Medulla oblongata (tissue), 1 donor: Measurements from ENCODE around the gene CEP20.
"Not testable (repeated sequence)": the region's sequence is repeated elsewhere in the genome, so short reads cannot be mapped to it uniquely, and the experiment has no call there.

Experiments used
- DNase-seq: peaks from one replicate; pipeline ENCODE4 v3.0.0-alpha.2; 2015; ENCODE audit errors: extremely low spot score

The CEP20 gene, protein sequence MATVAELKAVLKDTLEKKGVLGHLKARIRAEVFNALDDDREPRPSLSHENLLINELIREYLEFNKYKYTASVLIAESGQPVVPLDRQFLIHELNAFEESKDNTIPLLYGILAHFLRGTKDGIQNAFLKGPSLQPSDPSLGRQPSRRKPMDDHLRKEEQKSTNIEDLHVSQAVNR

DNA sequence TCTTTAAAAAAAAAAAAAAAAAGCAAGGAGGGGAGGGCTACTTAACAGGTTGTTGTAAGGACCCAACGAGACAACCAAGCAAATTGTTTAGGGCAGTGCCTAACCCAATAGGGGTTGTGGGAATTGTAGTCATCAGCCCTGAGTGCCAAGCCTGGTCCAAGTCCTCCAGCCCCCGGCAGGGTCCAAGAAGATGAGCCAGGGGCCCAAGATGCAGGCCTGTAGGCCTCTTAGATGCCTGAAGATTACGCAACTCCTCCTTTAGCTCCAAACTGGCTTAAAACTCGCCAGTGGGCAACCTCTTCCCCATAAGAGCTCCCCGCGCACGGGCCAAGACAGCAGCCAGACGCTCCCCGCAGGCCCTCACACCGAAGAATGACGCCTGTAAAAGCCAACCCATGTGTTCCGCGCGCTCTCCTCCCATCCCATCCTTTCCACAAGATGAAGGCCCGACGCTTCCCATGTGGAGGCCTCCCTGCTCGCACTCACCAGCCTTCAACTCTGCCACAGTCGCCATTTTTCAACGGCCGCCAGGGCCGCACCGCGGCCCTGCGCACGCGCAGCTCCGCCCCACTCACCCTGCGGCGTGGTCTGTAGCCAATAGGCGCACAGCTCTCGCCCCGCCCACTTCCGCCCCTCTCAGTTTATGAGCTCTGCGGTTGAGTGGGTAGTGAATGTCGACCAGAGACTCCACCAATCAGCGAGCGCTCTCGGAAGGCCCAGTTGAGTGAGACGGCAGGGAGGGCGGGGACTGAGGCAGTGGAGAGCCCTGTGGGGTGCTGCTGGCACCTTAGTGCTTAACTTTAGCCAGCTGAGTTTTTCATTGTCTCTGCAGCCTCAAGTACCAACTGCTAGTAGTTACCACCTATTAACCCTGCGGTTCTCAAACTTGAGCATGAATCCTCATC, at the start of gene CEP20:
Gene CEP20, minus strand, starts transcription at position 532 of the 905 bp plus-strand sequence. Its CDS starts 18 bp downstream, at position 514.
- peak; percentile 99 for DNase-seq

DNA sequence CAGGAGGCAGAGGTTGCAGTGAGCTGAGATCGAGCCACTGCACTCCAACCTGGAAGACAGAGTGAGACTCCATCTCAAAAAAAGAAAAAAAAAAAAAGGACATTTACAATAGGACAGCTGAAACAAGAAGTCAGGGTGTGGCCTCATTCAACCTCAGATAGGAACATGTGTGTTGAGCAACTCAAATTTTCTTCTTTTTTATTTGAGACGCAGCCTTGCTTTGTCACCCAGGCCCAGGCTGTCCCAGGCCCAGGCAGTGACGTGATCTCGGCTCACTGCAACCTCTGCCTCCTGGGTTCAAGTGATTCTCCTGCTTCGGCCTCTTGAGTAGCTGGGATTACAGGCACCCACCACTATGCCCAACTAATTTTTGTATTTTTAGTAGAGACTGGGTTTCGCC, 48.4 kb upstream of the CEP20 start:
- not testable (repeated sequence) for DNase-seq

DNA sequence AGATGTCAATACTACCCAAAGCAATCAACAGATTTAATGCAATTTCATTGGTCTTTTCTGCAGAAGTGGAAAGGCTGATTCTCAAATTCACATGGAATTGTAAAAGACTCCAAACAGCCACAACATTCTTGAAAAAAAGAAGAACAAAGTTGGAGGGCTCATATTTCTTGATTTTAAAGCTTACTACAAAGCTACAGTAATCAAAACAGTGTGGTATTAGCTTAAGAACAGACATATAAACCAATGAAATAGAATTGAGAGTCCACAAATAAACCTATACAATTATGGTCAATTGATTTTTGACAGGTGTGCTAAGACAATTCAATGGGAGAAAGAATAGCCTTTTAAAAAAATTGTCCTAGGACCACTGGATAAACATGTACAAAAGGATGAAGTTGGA, 46.6 kb upstream of the CEP20 start:
- no peak for DNase-seq

DNA sequence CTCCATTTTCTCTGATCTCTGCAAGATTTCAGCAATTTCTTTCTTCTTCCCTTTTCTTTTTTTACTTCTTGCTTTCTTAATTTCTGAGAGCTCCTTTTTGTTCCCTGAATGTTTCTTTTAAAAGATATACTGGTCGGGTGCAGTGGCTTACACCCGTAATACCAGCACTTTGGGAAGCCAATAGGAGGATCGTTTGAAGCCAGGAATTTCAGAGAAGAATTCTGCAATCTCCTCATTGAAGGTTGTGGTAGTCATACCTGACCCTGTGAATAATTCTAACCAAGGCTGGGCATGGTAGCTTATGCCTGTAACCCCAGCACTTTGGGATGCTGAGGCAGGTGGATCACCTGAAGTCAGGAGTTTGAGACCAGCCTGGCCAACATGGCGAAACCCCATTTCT, 45.4 kb upstream of the CEP20 start:
- DNase-seq: no peak

DNA sequence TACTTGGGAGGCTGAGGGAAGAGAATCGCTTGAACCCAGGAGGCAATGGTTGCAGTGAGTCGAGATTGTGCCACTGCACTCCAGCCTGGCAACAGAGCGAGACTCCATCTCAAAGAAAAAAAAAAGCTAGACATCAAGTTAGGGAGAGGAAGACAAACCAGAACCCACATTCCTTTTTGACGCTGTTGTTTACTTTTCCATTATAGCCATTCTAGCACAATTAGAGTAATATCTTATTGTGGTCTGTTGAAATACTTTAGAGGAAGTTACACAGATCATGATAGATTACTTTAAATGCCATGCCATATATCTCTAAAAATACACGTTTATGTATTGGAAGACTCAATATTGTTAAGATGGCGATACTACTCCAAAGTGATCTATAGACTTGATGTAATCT, 44.5 kb upstream of the CEP20 start:
- no peak for DNase-seq

DNA sequence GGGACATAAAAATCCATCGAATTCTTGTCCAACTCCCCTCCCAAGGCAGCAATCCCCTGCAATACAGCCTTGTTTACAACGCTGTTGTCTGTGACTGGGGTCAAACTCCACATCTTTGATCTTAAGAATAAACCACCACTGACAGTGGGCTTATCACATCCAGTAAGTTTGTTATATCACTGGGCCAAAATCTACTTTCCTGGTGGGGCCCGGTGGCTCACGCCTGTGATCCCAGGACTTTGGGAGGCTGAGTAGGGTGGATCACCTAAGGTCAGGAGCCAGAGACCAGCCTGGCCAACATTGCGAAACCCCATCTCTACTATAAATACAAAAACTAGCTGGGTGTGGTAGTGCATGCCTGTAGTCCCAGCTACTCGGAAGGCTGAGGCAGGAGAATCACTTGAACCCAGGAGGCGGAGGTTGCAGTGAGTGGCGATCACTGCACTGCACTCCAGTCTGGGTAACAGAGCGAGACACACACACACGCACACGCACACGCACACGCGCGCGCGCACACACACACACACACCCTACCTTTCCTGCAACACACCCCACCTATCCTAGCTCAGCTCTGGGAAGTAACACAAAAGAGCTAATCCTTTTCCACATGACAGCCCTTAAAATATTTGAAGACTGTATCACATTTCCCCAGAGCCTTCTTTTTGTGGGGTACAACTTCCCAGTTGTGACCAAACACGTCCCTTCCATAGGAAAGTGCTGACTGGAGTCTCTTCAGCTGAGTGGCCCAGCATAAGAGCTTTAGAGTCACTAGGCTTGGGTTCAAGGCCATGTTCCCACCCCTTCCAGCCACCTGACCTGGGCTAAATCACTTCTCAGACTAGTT, 40.1 kb upstream of the CEP20 start:
- no peak for DNase-seq

DNA sequence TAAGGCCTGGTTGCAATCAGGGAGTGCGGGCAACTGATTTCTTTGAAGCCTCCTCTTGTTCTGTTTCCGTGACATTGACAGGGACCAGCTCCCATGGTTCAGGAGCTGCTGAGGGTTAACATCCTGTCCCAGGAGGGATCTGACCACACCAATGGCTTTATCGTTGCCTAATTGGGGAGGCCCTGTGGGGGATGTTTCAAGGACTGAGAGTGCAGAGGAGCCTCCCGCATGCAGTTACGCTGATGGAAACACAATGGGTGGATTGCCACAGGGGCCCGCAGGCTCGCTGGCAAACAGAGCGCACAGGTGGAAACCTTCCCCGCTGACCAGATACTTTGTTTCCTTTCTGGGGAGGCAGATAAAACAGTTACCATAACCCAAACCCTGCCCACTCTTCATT, 37.2 kb upstream of the CEP20 start:
- no peak for DNase-seq

DNA sequence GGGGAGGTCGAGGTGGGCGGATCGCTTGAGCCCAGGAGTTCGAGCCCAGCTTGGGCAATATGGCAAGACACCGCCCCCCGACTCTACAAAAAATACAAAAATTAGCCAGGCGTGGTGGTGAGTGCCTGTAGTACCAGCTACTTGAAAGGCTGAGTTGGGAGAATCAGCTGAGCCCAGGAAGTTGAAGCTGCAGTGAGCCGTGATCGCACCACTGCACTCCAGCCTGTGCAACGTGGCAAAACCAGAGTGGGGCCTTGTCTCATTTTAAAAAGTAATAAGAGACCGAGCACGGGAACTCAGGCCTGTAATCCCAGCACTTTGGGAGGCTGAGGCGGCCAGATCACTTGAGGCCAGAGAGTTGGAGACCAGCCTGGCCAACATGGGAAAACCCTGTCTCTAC, 36.6 kb upstream of the CEP20 start:
- no peak for DNase-seq

DNA sequence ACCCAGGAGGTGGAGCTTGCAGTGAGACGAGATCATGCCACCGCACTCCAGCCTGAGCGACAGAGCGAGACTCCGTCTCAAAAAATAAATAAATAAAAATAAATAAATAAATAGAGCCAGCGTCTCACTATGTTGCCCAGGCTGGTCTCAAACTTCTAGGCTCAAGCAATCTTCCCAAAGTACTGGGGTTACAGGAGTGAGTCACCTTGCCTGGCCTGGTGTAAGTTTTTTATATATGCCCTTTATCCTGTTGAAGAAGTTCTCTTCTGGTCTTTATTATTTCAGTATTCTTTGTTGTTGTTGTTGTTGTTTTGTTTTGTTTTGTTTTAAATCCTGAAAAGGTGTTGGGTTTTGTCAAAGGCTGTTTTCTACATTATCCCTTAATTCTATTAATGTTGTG, 30.9 kb upstream of the CEP20 start:
- no peak for DNase-seq

DNA sequence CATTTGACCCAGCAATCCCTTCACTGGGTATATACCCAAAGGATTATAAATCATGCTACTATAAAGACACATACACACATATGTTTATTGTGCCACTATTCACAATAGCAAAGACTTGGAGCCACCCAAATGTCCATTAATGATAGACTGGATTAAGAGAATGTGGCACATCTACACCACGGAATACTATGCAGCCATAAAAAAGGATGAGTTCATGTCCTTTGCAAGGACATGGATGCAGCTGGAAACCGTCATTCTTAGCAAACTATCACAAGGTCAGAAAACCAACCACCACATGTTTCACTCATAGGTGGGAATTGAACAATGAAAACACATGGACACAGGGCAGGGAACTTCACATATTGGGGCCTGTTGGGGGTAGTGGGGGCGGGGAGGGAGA, 29.9 kb upstream of the CEP20 start:
- not testable (repeated sequence) for DNase-seq

DNA sequence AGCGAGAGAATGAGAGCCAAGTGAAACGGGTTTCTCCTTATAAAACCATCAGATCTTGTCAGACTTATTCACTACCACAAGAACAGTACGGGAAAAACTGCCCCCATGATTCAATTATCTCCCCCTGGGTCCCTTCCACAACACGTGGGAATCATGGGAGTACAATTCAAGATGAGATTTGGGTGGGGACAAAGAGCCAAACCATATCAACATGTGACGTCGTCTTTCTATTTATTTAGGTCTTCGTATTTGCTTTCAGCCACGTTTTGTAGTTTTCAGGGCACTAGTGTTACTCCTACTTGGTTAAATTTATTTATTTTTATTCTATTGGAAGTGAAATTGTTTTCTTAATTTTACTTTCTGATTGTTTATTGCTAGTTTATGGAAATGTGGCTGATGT, 27.9 kb upstream of the CEP20 start:
- DNase-seq: no peak

DNA sequence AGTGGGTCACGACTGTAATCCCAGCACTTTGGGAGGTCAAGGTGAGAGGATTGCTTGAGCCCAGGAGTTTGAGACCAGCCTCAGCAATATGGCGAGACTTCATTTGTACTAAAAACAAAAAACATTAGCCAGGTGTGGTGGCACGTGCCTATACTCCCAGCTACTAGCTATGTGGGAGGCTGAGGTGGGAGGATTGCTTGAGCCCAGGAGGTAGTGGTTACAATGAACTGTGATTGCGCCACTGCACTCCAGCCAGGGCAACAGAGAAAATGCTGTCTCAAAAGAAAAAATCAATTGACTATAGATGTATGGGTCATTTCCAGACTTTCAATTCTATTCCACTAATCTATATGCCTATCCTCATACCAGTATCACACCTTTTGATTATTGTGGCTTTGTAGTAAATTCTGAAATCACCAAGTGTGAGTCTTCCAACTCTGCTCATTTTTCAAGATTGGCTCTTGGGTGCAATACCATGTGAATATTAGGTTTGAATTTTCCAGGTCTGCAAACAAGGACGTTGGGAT, 27.2 kb upstream of the CEP20 start:
- DNase-seq: no peak

DNA sequence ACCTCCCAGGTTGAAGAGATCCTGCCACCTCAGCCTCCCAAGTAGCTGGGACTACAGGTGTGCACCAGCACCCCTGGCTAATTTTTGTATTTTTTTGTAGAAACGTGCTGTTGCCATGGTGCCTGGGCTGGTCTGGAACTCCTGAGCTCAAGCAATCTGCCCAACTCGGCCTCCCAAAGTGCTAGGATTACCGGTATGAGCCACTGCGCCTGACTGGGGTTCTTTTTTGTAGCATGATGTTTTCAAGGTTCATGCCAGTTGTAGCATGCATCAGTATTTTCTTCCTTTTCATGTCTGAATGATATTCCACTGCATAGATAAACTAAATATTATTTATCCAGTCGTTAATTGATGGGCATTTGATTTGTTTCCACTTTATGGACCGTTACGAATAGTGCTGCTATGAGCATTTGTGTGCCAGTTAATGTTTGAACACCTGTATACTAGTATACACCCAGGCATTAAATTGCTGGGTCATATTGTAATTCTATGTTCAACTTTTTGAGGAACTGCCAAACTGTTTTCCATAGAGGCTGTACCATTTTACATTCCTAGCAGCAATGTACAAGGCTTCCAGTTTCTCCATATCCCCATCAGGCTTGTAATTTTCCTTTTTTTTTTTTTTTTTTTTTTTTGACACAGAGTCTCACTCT, 24.8 kb upstream of the CEP20 start:
- no peak for DNase-seq

DNA sequence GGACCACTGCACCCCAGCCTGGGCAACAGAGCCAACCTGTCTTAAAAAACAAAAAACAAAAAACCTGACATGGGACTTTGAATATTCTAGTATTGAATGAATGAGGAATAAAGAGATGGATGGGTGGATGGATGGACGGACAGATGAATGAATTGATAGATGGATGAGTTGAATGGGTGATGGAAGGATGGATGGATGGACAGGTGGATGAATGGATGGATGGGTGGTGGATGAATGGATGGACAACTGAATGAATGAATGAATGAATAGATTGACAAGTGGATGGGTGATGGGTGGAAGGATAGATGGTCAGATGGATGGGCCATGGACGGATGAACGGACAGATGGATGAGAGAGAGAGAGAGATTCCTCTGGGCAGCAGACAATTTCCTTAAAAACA, 22.8 kb upstream of the CEP20 start:
- no peak for DNase-seq

DNA sequence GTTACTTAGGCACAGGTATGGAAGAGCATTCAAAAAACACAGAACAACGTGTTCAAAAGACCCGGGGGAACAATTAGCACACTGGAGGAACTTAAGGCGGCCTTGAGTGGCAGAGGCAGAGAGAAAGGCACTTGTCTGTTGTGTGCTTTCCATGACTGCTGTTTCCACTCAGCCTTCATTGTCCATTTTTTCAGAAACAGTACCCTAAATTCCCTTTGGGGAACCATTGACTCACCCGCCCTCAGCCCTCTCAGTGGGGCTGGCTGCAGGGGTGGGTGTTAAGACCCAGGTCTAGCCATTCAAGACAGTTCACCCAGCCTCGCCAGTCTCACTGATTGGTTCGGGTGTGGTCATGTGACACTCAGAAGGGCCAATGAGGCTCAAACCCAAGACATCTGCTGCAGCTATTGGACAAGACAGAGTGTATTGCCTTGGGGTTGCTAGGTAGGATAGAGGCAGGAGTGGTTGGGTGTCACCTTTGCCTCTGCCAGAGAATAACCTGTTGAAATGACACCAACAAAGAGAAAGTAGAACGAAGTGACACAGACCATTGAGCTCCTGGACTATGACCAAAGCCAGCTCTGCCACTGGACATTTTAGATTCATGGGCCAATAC, 19.6 kb upstream of the CEP20 start:
- DNase-seq: no peak

DNA sequence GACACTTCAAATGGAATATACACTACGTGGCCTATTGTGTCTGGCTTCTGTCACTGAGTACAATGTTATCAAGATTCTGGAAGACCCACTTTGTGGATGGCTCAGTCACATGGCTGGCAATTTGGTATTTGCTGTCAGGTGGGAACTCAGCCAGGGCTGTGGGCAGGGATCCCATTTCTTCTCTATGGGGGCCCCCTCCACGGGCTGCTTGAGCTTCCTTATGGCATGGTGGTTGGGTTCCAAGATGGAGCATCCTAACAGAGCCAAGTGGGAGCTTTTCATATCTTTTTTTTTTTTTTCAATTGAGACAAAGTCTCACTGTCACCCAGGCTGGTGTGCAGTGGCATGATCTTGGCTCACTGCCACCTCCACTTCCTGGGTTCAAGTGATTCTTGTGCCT, 18.0 kb upstream of the CEP20 start:
- no peak for DNase-seq

DNA sequence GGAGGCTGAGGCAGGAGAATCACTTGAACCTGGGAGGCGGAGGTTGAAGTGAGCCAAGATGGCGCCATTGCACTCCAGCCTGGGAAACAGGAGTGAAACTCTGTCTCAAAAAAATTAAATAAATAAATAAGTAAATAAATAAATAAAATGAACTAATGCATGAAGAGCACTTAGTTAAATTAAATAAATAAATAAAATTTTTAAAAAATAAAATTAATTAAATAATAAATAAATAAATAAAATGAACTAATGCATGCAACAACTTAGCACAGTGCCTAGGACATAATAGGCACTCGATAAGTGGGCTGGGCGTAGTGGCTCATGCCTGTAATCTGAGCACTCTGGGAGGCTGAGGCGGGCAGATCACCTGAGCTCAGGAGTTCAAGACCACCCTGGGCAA, 15.6 kb upstream of the CEP20 start:
- no peak for DNase-seq

DNA sequence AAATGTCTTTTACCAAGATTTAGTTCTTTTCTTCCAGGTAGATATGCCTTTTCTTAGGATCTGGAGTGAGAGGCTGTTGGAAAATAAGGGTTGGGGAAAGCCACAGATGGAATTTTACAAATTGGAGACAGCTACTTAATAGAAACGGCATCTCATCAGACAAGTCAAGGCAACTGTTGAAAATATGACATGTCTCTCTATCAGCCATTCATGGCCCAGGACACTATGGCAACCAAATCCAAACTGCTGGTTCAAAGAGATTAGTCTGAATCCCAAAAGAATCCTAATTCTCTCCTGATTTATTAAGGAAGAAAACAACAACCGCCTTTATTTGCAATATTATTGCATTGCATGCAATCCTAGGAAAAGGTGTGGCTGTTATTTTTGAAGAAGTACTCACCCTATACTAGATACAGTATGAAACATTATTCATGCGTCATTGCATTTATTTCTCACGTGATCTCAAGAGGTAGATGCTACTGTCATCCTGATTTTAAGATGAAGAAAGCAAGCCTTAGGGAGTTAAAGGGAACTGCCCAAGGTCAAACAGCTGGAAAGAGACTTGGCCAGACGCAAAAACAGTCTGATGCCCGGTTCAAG, 12.6 kb upstream of the CEP20 start:
- no peak for DNase-seq

DNA sequence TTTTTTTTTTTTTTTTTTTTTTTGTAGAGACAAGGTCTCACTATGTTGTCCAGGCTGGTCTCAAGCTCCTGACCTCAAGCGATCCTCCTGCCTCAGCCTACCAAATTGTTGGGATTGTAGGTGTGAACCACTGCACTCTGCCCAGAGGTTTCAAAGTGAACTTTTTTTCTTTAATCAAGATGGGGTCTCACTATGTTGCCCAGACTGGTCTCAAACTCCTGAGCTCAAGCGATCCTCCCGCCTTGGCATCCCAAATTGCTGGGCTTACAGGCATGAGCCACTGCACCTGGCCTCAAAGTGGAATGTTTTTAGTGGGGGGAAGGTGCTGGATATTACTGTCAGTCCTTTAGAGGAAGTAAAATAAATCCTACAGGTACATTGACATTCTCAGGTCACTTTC, 12.0 kb upstream of the CEP20 start:
- no peak for DNase-seq

DNA sequence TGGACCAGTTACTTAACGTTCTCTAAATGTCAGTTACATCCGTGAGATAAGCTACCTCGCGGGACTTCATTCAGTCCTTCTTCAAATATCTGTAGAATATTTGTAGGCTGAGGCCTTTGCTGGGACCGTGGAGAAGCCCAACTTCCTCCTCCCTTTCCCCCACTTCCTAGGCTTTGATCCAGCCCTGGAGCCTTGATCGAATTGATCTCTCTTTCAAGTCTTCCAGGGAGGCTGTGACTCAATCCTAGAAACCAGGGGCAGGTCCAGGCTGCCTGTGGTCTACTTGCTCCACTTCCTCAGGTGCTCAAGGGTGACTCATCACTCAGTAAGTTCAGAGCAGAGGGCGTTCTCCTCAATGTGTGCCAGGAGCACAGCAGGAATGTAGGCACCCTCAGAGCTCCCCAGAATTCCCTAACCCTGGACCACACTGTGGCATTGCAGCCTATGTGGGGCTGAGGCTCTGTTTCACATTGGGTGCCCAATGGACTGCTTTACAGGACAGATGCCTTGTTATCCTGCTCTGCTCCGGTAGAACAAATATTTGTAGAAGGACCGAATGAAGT, 11.2 kb upstream of the CEP20 start:
- no peak for DNase-seq

DNA sequence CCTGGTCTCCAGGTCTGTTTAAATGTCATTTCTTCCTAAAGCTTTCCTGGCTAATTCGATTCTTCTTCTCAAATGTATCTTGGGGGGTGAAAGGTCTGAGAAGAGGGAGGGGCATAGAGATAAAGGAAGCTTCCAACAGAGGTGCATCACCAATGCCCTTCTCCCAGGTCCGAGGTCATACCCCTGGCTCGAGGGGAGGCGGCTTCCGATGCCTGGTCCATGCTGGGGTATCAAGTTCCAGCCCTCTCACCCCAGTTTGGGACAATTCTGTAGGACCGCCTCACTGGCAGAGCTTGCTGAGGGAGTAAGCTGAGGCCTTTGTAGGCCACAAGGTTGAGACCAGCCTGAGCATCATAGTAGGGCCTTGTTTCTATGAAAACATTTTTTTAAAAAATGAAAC, 10.3 kb upstream of the CEP20 start:
- DNase-seq: no peak
